Stimulated activated effector memory CD8-positive, alpha-beta T cell treated with anti-CD3 and anti-CD28 coated beads, Interleukin-12 subunit alpha, Interleukin-12 subunit beta, amount 100 ng/mL, for 72 hours (primary cell): ENCODE measurements around the gene DUOXA2.
"Not testable (repeated sequence)": the region's sequence is repeated elsewhere in the genome, so short reads cannot be mapped to it uniquely, and the experiment has no call there.

Experiments used
- ATAC-seq: fragments of 150-1000 bp; cut with Tn5 transposase; 2 replicates; pipeline ENCODE4 v1.10.0; 2021
- DNase-seq, 2 donors: peaks; one replicate each; pipeline ENCODE4 v3.0.0; 2021 to 2022; ENCODE audit warnings: low spot score in 2 of 2
- H3K27ac Mint-ChIP-seq: one replicate; pipeline ENCODE4 v1.8.0; 2022; ENCODE audit warnings: mild to moderate bottlenecking, mixed read lengths
- H3K36me3 Mint-ChIP-seq: one replicate; pipeline ENCODE4 v1.8.0; 2022; ENCODE audit warnings: mild to moderate bottlenecking, mixed read lengths
- H3K4me1 Mint-ChIP-seq: one replicate; pipeline ENCODE4 v1.8.0; 2022; ENCODE audit warnings: mixed read lengths
- H3K4me3 Mint-ChIP-seq: one replicate; pipeline ENCODE4 v1.8.0; 2022; ENCODE audit warnings: mild to moderate bottlenecking, mixed read lengths
- H3K9me3 Mint-ChIP-seq: one replicate; pipeline ENCODE4 v1.8.0; 2022; ENCODE audit warnings: mixed read lengths

Gene DUOXA2

GRCh38 chr15:45089712-45090373 lies 24.3 kb upstream of the DUOXA2 start:
- DNase-seq (no peak), ATAC-seq (no peak)
- Mint-ChIP-seq H3K36me3 (no peaks in the 10 kb centered on the region), H3K9me3 (no peaks in the 10 kb centered on the region), H3K27ac (no peak overlapping the region), H3K4me3 (no peak overlapping the region), H3K4me1 (no peaks in the 10 kb centered on the region)

DNA sequence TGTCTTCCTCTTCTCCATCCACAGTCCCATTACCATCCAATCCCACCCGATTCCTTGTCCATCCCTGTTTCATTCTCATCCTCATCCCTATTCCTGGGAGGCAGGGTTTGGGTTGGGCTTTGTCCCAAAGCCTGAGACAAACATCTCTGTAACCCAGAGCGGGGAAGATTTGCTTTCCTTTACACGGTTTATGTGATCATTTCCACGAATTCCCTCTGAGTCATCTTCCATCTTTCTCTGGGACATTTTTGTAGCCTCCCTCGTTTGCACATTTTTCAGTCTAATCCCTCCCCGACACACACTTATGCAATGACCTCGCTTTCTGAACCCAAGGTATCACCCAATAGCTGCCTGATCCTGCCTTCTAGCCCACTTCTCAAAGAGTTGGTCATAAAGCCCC lies 23.0 kb upstream of the DUOXA2 start:
- peak overlapping the region; percentile 6 for H3K27ac Mint-ChIP-seq
- no peak overlapping the region for H3K4me3 Mint-ChIP-seq
- no peaks in the 10 kb centered on the region for H3K4me1 Mint-ChIP-seq
- no peak for DNase-seq
- ATAC-seq: no peak
- no peaks in the 10 kb centered on the region for H3K36me3 Mint-ChIP-seq
- H3K9me3 Mint-ChIP-seq: no peaks in the 10 kb centered on the region

DNA sequence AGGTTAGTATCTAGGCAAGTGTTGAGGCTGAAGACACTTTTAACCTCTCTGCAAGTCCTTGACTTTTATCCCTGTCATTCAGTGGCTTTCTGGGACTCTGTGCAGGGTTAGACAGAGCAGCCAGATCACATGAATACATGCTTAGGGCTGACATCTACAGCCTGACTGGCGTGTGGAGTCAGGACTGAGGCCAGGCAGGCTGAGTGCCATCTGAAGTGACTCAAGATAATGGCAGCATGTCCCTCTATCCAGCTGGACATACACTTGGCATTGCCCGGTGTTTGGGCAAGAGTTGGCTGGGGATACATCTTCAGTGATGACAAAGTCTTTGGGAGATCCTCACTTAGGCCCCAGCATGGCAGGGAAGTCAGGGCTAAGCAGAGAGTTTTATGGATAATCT lies 22.6 kb upstream of the DUOXA2 start:
- no peak for DNase-seq
- H3K4me3 Mint-ChIP-seq: no peak overlapping the region
- peak overlapping the region; percentile 6 for H3K27ac Mint-ChIP-seq
- no peaks in the 10 kb centered on the region for H3K4me1 Mint-ChIP-seq
- no peak for ATAC-seq
- no peaks in the 10 kb centered on the region for H3K9me3 Mint-ChIP-seq
- no peaks in the 10 kb centered on the region for H3K36me3 Mint-ChIP-seq

- Mint-ChIP-seq H3K4me3 (no peak overlapping the region), H3K4me1 (no peaks in the 10 kb centered on the region), H3K9me3 (no peaks in the 10 kb centered on the region), H3K36me3 (no peaks in the 10 kb centered on the region), H3K27ac (no peak overlapping the region)
- ATAC-seq: no peak
- DNase-seq: no peak
These were observed 21.1 kb upstream of the DUOXA2 start for GRCh38 chr15:45093013-45093412.

DNA sequence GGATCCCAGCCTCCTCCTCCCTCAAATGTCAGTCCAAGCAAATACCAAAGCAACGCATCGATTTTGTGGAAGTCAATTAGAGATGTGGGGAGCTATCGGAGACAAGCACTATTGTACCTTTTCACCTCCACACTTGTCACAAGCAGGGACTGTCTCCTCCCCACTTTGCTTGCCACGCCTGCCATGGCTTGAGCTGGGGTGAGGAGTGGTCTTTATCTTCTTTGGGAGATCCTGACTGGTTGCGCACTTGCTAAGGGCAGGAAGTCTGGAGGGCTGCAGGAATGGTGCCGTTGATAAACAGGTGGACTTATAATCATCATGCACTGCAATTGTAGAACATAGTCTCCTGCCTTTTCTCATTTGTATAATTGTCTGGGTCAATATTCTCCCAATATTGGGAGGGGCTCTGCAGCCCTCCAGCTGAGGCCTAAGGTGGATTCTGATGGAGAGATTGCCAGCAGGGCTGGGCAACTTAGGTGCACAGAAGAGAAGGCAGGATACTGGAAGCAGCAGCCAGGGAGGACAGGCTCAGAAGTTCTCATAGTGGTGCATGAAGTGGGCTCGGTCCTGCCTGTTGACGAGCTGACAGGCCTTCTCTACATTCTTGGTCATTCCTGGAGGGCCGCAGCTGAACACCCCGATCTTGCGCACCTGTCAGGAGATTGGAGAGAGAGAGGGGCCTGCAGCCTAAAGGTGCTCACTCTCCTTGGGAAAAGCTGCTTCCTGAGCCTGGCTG lies 20.3 kb upstream of the DUOXA2 start:
- no peaks in the 10 kb centered on the region for H3K36me3 Mint-ChIP-seq
- no peaks in the 10 kb centered on the region for H3K9me3 Mint-ChIP-seq
- H3K4me1 Mint-ChIP-seq: no peaks in the 10 kb centered on the region
- DNase-seq: no peak
- H3K27ac Mint-ChIP-seq: no peak overlapping the region
- no peak for ATAC-seq
- H3K4me3 Mint-ChIP-seq: no peak overlapping the region

DNA sequence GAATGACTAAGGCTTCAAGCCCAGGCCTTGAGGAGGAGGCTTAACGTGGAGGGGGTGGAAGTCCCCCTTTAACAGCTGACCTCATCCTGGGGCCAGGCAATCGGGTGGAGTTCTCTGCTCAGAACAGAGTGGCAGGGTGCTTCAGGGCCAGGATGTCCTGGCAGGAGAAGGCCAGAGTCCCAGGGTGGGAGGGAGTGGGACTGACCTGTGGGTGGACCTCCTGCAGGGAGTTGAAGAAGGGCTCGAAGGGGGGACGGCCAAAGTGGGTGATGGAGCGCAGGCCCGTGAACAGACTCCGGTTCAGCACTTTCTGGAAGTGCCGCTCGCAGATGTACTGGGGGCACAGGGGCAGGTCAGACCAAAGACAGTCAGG lies 19.8 kb upstream of the DUOXA2 start:
- DNase-seq: no peak
- Mint-ChIP-seq H3K9me3 (no peaks in the 10 kb centered on the region), H3K36me3 (no peaks in the 10 kb centered on the region), H3K4me3 (no peak overlapping the region), H3K27ac (no peak overlapping the region), H3K4me1 (no peaks in the 10 kb centered on the region)
- ATAC-seq: no peak

DNA sequence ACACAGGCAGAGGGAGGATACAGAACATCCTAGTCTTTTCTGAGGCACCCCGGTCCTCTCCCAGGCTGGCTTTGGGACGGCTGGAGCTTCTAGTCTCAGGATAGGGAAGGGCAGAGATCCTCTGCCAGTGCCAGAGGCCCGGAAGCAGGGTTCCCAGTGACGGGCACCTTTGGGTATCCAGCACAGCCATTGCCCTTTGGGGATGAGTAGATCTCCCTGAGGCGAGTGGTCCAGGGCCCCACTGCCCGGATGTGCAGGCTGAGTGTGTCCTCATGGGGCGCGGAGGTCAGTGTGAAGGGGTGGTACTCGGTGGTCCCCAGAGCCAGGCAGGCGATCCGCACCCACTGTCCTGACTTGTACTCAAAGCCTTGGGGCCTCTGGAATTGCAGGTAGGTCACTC lies 18.5 kb upstream of the DUOXA2 start:
- no peak for ATAC-seq
- no peaks in the 10 kb centered on the region for H3K9me3 Mint-ChIP-seq

DNA sequence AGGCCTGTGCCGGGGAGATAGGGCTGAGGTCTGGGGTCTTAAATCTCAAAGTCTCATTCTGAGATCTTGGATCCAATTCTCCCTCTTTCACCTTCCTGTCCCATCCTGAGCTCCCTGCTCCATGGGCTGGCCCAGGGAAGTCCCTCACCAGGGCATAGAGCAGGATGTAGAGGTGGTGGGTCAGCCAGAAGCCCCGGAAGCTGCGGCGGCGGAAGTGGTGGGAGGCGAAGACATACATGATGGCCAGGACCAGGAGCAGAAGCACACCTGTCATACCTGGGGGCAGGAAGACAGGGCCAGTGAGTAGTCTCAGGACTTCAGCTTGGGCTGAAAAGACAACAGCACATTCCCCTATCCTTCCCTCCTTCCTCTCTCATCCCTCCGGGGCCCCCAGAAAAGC lies 16.7 kb upstream of the DUOXA2 start:
- DNase-seq (no peak), ATAC-seq (no peak)
- H3K27ac Mint-ChIP-seq: no peak overlapping the region
- H3K4me3 Mint-ChIP-seq: no peak overlapping the region
- no peaks in the 10 kb centered on the region for H3K36me3 Mint-ChIP-seq
- no peaks in the 10 kb centered on the region for H3K9me3 Mint-ChIP-seq
- H3K4me1 Mint-ChIP-seq: no peaks in the 10 kb centered on the region

More for the DNA sequence above, 18.5 kb upstream of the DUOXA2 start:
- Mint-ChIP-seq H3K4me3 (no peak overlapping the region), H3K27ac (no peak overlapping the region), H3K4me1 (no peaks in the 10 kb centered on the region), H3K36me3 (no peaks in the 10 kb centered on the region)
- no peak for DNase-seq

DNA sequence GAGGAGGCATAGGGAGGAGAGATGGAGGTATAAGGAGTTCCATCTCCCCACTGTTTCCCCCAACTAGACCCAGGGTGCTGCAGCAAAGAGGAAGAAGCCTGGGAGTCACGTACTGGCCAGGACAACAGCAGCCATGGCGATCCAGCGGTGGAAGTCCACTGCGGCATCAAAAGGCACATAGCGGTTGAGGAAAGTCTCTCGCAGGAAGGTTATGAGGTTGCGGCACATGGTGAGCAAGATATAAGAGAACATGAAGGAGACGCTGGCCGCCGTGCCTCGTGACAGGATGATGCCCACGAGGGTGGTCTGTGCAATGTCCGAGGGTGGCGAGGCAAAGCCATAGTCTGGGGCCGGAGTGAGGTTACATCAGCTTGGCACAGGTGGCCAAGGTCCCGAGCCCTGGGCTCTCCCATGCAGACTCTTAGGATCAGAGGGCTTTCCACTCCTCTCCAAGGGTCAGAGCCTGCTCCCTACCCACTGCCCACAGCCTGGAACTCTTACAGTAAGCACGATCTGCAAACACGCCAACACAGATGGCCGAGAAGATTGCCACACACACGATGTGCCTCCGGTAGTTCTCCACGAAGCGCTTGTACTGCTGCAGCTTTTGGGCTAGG lies 14.5 kb upstream of the DUOXA2 start:
- H3K9me3 Mint-ChIP-seq: no peaks in the 10 kb centered on the region
- DNase-seq: no peak
- no peak for ATAC-seq
- H3K4me3 Mint-ChIP-seq: no peak overlapping the region
- no peaks in the 10 kb centered on the region for H3K36me3 Mint-ChIP-seq
- H3K27ac Mint-ChIP-seq: no peak overlapping the region
- no peaks in the 10 kb centered on the region for H3K4me1 Mint-ChIP-seq

GRCh38 chr15:45100884-45101625 lies 13.1 kb upstream of the DUOXA2 start:
- H3K36me3 Mint-ChIP-seq: no peaks in the 10 kb centered on the region
- ATAC-seq (no peak), DNase-seq (no peak)
- no peak overlapping the region for H3K4me3 Mint-ChIP-seq
- H3K27ac Mint-ChIP-seq: no peak overlapping the region
- H3K4me1 Mint-ChIP-seq: no peaks in the 10 kb centered on the region
- no peaks in the 10 kb centered on the region for H3K9me3 Mint-ChIP-seq

- no peaks in the 10 kb centered on the region for H3K9me3 Mint-ChIP-seq
These were observed 12.4 kb upstream of the DUOXA2 start for GRCh38 chr15:45101749-45102148.

DNA sequence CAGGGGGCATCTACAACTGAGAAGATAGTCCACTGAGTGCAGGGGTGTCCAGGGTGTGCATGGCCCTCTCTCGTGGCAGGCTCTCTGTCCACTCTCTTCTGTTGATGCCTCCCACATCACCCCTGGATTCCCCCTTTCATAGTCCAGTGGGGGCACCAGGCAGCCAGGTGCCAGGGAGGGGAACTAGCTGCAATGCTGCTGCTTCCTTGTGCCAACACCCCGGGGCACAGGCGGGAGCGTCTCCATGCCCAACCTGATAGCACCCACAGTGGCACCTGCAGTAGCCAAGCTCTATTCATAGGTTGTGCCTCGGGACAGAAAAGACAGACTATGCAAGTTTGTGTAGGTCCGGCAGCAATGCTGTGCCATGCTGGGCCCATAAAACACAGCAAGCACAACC lies 11.9 kb upstream of the DUOXA2 start:
- no peak for DNase-seq
- Mint-ChIP-seq H3K27ac (no peak overlapping the region), H3K36me3 (no peaks in the 10 kb centered on the region), H3K4me3 (no peak overlapping the region), H3K4me1 (no peaks in the 10 kb centered on the region), H3K9me3 (no peaks in the 10 kb centered on the region)
- ATAC-seq: no peak

More at GRCh38 chr15:45101749-45102148, 12.4 kb upstream of the DUOXA2 start:
- no peak overlapping the region for H3K4me3 Mint-ChIP-seq
- no peak for ATAC-seq
- H3K4me1 Mint-ChIP-seq: no peaks in the 10 kb centered on the region
- H3K36me3 Mint-ChIP-seq: no peaks in the 10 kb centered on the region
- no peak for DNase-seq
- no peak overlapping the region for H3K27ac Mint-ChIP-seq

DNA sequence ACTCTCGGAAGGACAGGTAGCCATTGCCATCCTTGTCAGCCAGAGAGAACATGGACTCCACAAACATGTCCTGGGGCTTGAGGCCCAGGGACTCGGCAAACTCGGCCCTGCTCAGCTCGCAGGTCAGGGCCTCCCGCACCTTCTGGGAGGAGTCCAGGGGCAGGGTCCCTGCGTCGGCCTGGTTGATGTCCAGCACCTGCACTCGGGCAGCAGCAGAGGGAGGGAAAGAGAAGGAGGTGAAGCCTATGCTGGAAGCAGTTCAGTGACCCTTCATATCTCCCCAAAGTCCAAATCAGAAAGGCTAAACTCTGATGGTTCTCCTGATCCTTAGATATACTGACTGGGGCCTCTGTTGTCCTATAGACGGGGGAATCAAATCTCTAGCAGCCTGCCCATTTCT lies 10.0 kb upstream of the DUOXA2 start:
- not testable (repeated sequence) for H3K27ac Mint-ChIP-seq, DNase-seq, H3K9me3 Mint-ChIP-seq, H3K4me3 Mint-ChIP-seq, ATAC-seq, H3K36me3 Mint-ChIP-seq, H3K4me1 Mint-ChIP-seq

- Mint-ChIP-seq H3K36me3 (no peaks in the 10 kb centered on the region), H3K4me1 (no peaks in the 10 kb centered on the region), H3K9me3 (no peaks in the 10 kb centered on the region), H3K4me3 (no peak overlapping the region), H3K27ac (no peak overlapping the region)
- no peak for ATAC-seq
- no peak for DNase-seq
These were observed 8.5 kb upstream of the DUOXA2 start for GRCh38 chr15:45105586-45105985.

GRCh38 chr15:45106002-45106790 lies 7.9 kb upstream of the DUOXA2 start:
- Mint-ChIP-seq H3K4me1 (no peaks in the 10 kb centered on the region), H3K36me3 (no peaks in the 10 kb centered on the region), H3K27ac (no peak overlapping the region), H3K4me3 (no peak overlapping the region), H3K9me3 (no peaks in the 10 kb centered on the region)
- DNase-seq: no peak
- ATAC-seq: peak; percentile 19
